Stomach (tissue), 9 donors: ENCODE results near the gene DUOXA1. TPM values are rescaled to one million over a fixed set of nuclear protein-coding genes. Genes with fewer than 3 reads are reported as not detected.

Source experiments
- DNase-seq, 2 donors: peaks; one replicate each; pipeline versions ENCODE4 v3.0.0 to v3.0.0-alpha.2; 2013 to 2019
- H3K27ac ChIP-seq, 5 donors: fragments of 200-600 bp in 4 of 5; sonication (generic) in 4 of 5; one replicate each; pipeline ENCODE4 v1.5.1; 2013 to 2019; ENCODE audit warnings: mild to moderate bottlenecking in 1 of 5, moderate library complexity in 1 of 5
- H3K27me3 ChIP-seq, 3 donors: fragments of 200-600 bp; sonication (generic); one replicate each; pipeline ENCODE4 v1.5.1; 2017 to 2019; ENCODE audit warnings: mixed run types in 1 of 3
- H3K36me3 ChIP-seq, 4 donors: fragments of 200-600 bp; sonication (generic); 1 replicate in 3 of 4; 2 replicates in 1 of 4; pipeline ENCODE4 v1.5.1; 2016 to 2019
- H3K4me1 ChIP-seq, 4 donors: fragments of 200-600 bp; sonication (generic); one replicate each; pipeline ENCODE4 v1.5.1; 2016 to 2019
- H3K4me3 ChIP-seq, 4 donors: fragments of 200-600 bp; sonication (generic) in 3 of 4; one replicate each; pipeline ENCODE4 v1.5.1; 2016 to 2019; ENCODE audit warnings: mild to moderate bottlenecking in 1 of 4
- H3K9me3 ChIP-seq, 4 donors: fragments of 200-600 bp; sonication (generic); one replicate each; pipeline ENCODE4 v1.5.1; 2016 to 2019
- CTCF ChIP-seq, 7 experiments: fragments of 450-650 bp in 4 of 7; fragments of 200-600 bp in 3 of 7; sonication (generic) in 3 of 7; IDR thresholded peaks; one replicate each; pipeline ENCODE4 v1.5.1; 2016 to 2019; ENCODE audit warnings: antibody characterized with exemption in 7 of 7, control low read depth in 2 of 7, mild to moderate bottlenecking in 1 of 7
- EP300 ChIP-seq: sonication (generic); formaldehyde crosslinking; IDR thresholded peaks from one replicate; pipeline ENCODE4 v1.6.1; 2017; ENCODE audit warnings: antibody characterized with exemption
- POLR2A ChIP-seq, 4 donors: fragments of 450-650 bp; IDR thresholded peaks; one replicate each; pipeline ENCODE4 v1.6.1; 2016; ENCODE audit warnings: antibody characterized with exemption in 4 of 4, control low read depth in 2 of 4, mild to moderate bottlenecking in 1 of 4, moderate library complexity in 1 of 4
- POLR2AphosphoS5 ChIP-seq, 3 donors: sonication (generic); formaldehyde crosslinking; IDR thresholded peaks; one replicate each; pipeline ENCODE4 v1.6.1; 2016; ENCODE audit warnings: antibody characterized with exemption in 3 of 3
- WGBS, 5 donors: extraction: QIAGEN DNeasy Blood & Tissue Kit in 3 of 5; methylation state at CpG; one replicate each; pipeline versions ENCODE4 v1.1.5 to v1.1.7; 2013 to 2018; 5-methylcytosine and 5-hydroxymethylcytosine counted together
- intact Hi-C: fragments of 100-400 bp; cut with DNase I; formaldehyde crosslinking; loops from one replicate; pipeline ENCODE4 v1.15.1; 2023; ENCODE audit warnings: low total_unique reads
- polyA plus RNA-seq, 3 donors: library from polyadenylated mRNA; stranded (reverse); fragments of 200-250 nt; gene quantifications; one replicate each; pipeline ENCODE4 v1.2.3, GENCODE V29; 2013
- total RNA-seq, 5 donors: library from RNA; depleted of rRNA; stranded (reverse); fragments of >200 nt; gene quantifications; one replicate each; pipeline versions ENCODE4 v1.1.0 to v1.2.3, GENCODE V29; 2014 to 2016
- donor health status: healthy with polysubstance abuse.
- donor health status: Bipolar disorder and iron deficiency.
- donor health status: healthy.

Gene DUOXA1
- total and polyA plus RNA-seq, 8 donors: 2.4 to 96.7 (median 26.4) TPM; not detected in 1

- Histone ChIP-seq H3K27me3 (no peaks in the 10 kb centered on the region), H3K4me1 (no peaks in the 10 kb centered on the region), H3K4me3 (no peak overlapping the region), H3K36me3 (peaks cover 0 to 4% (median 0%) of the 10 kb centered on the region in 4 donors), H3K27ac (no peak overlapping the region), H3K9me3 (no peaks in the 10 kb centered on the region)
- intact Hi-C loops: no loop called here
- DNase-seq: no peak
- 86 to 94% (median 89%) methylated on average over 4 of the region's 4 CpGs for WGBS, 5 donors
- TF ChIP-seq EP300 (no peak), POLR2A (IDR thresholded peaks at IDR 0.05) (no peak), POLR2AphosphoS5 (IDR thresholded peaks at IDR 0.05) (no peak), CTCF (IDR thresholded peaks at IDR 0.05) (no peak)
These were observed 36.7 kb downstream of the DUOXA1 start for GRCh38 chr15:45093013-45093412.

- H3K36me3 ChIP-seq: no peaks in the 10 kb centered on the region
- TF ChIP-seq POLR2AphosphoS5 (IDR thresholded peaks at IDR 0.05): peak in 1 of 3 donors; percentile 9
- no peak for TF ChIP-seq CTCF (IDR thresholded peaks at IDR 0.05)
- no peaks in the 10 kb centered on the region for H3K27me3 ChIP-seq
- H3K9me3 ChIP-seq: no peaks in the 10 kb centered on the region
- no peak for DNase-seq
- no peaks in the 10 kb centered on the region for H3K4me1 ChIP-seq
- intact Hi-C loops: no loop called here
- H3K27ac ChIP-seq: peak overlapping the region in 2 of 5 donors; percentile 7 to 48
- no peak overlapping the region for H3K4me3 ChIP-seq
- WGBS, 5 donors: 85 to 89% (median 87%) methylated on average over 2 of the region's 2 CpGs
These were observed 38.1 kb downstream of the DUOXA1 start for GRCh38 chr15:45091576-45091975.

GRCh38 chr15:45091161-45091560 lies 38.5 kb downstream of the DUOXA1 start:
- H3K9me3 ChIP-seq: no peaks in the 10 kb centered on the region
- DNase-seq: no peak
- 52 to 62% (median 57%) methylated on average over 7 of the region's 7 CpGs for WGBS, 5 donors

GRCh38 chr15:45089712-45090373 lies 39.8 kb downstream of the DUOXA1 start:
- H3K4me3 ChIP-seq: no peak overlapping the region
- H3K9me3 ChIP-seq: no peaks in the 10 kb centered on the region
- DNase-seq: no peak
- peaks cover 0 to 7% (median under 1%) of the 10 kb centered on the region in 4 donors for H3K4me1 ChIP-seq
- H3K27me3 ChIP-seq: peaks cover 0 to 6% (median 0%) of the 10 kb centered on the region in 3 donors
- no peaks in the 10 kb centered on the region for H3K36me3 ChIP-seq
- intact Hi-C loops: no loop called here
- TF ChIP-seq EP300: no peak
- no peak for TF ChIP-seq POLR2AphosphoS5 (IDR thresholded peaks at IDR 0.05)
- no peak for TF ChIP-seq CTCF (IDR thresholded peaks at IDR 0.05)
- TF ChIP-seq POLR2A (IDR thresholded peaks at IDR 0.05): no peak
- H3K27ac ChIP-seq: no peak overlapping the region
- WGBS, 5 donors: 57 to 66% (median 61%) methylated on average over 3 of the region's 3 CpGs

More at GRCh38 chr15:45091161-45091560, 38.5 kb downstream of the DUOXA1 start:
- Histone ChIP-seq H3K27ac (peak overlapping the region in 2 of 5 donors; percentile 7 to 48), H3K4me3 (no peak overlapping the region), H3K27me3 (peaks cover 0 to 4% (median 0%) of the 10 kb centered on the region in 3 donors), H3K4me1 (no peaks in the 10 kb centered on the region), H3K36me3 (no peaks in the 10 kb centered on the region)
- intact Hi-C loops: no loop called here
- TF ChIP-seq EP300 (no peak), CTCF (IDR thresholded peaks at IDR 0.05) (no peak), POLR2A (IDR thresholded peaks at IDR 0.05) (no peak), POLR2AphosphoS5 (IDR thresholded peaks at IDR 0.05) (no peak)
